Measurements from ENCODE around the gene TARBP1.
A peak's percentile ranks its signal among the peaks of the same experiment; 100 is the strongest.

TARBP1 gene

GRCh38 chr1:234454926-234455325 is 24.1 kb downstream of the TARBP1 start:
- no peak overlapping the region for H3K4me3 ChIP-seq (ENCODE audit: low read depth, low read length)
- TF ChIP-seq CTCF (IDR thresholded peaks at IDR 0.05; ENCODE audit: control insufficient read depth, extremely low read depth, insufficient read depth) = no peak
- DNase-seq (ENCODE audit: low read depth) = no peak

- TF ChIP-seq CTCF (IDR thresholded peaks at IDR 0.05; ENCODE audit: control insufficient read depth, extremely low read depth, insufficient read depth) = no peak
- peak; percentile 99 for DNase-seq (ENCODE audit: low read depth)
- peak overlapping the region; percentile 27; the same call in 1 of the 2 replicates for H3K4me3 ChIP-seq (ENCODE audit: low read depth, low read length)
Observed at GRCh38 chr1:234452406-234452965, 26.5 kb downstream of the TARBP1 start.

GRCh38 chr1:234440348-234440747 is 38.6 kb downstream of the TARBP1 start:
- no peak for TF ChIP-seq CTCF (IDR thresholded peaks at IDR 0.05; ENCODE audit: control insufficient read depth, extremely low read depth, insufficient read depth)
- no peak for DNase-seq (ENCODE audit: low read depth)
- H3K4me3 ChIP-seq (ENCODE audit: low read depth, low read length) = no peak overlapping the region

- DNase-seq (ENCODE audit: low read depth) = no peak
- no peak overlapping the region for H3K4me3 ChIP-seq (ENCODE audit: low read depth, low read length)
- TF ChIP-seq CTCF (IDR thresholded peaks at IDR 0.05; ENCODE audit: control insufficient read depth, extremely low read depth, insufficient read depth) = no peak
Observed at GRCh38 chr1:234438579-234438978, 40.4 kb downstream of the TARBP1 start.

GRCh38 chr1:234437423-234438171 is 41.4 kb downstream of the TARBP1 start:
- TF ChIP-seq CTCF (IDR thresholded peaks at IDR 0.05; ENCODE audit: control insufficient read depth, extremely low read depth, insufficient read depth) = 0 out of 2 replicates have a peak, but pooled peaks have one; percentile 17
- no peak overlapping the region for H3K4me3 ChIP-seq (ENCODE audit: low read depth, low read length)
- peak; percentile 74 for DNase-seq (ENCODE audit: low read depth)

- H3K4me3 ChIP-seq (ENCODE audit: low read depth, low read length) = no peak overlapping the region
- no peak for TF ChIP-seq CTCF (IDR thresholded peaks at IDR 0.05; ENCODE audit: control insufficient read depth, extremely low read depth, insufficient read depth)
- DNase-seq (ENCODE audit: low read depth) = no peak
Observed at GRCh38 chr1:234435620-234436019, 43.4 kb downstream of the TARBP1 start.

Data from LNCaP clone FGC (cell line).